HEK293 (cell line): ENCODE results near the gene SAMD5.

Experiments used
- CTCF ChIP-seq: fragments of 450-650 bp; formaldehyde crosslinking; IDR thresholded peaks from 2 replicates; pipeline ENCODE4 v1.5.1; 2016; ENCODE audit warnings: missing biosample characterization, missing genetic modification characterization
- HOXA7 ChIP-seq: sonication (generic); formaldehyde crosslinking; IDR thresholded peaks from 2 replicates; pipeline ENCODE4 v1.8.1; 2022; ENCODE audit warnings: missing genetic modification reagents, borderline replicate concordance
- KLF9 ChIP-seq: fragments of 450-650 bp; formaldehyde crosslinking; IDR thresholded peaks from 2 replicates; pipeline ENCODE4 v1.5.1; 2016; ENCODE audit warnings: missing biosample characterization, missing genetic modification characterization, low read depth
- SP2 ChIP-seq: fragments of 450-650 bp; formaldehyde crosslinking; IDR thresholded peaks from 2 replicates; pipeline ENCODE4 v1.5.1; 2016; ENCODE audit warnings: missing biosample characterization, missing genetic modification characterization
- WT1 ChIP-seq: fragments of 450-650 bp; formaldehyde crosslinking; IDR thresholded peaks from 2 replicates; pipeline ENCODE4 v1.5.1; 2016; ENCODE audit warnings: missing biosample characterization, missing genetic modification characterization
- ZBTB44 ChIP-seq: fragments of 450-650 bp; IDR thresholded peaks from 2 replicates; pipeline ENCODE4 v1.5.1; 2018; ENCODE audit warnings: missing biosample characterization, mild to moderate bottlenecking, missing genetic modification characterization
- ZNF10 ChIP-seq: fragments of 450-650 bp; formaldehyde crosslinking; IDR thresholded peaks from 2 replicates; pipeline ENCODE4 v1.5.1; 2017; ENCODE audit warnings: missing biosample characterization, missing genetic modification characterization
- ZNF202 ChIP-seq: fragments of 450-650 bp; formaldehyde crosslinking; IDR thresholded peaks from 2 replicates; pipeline ENCODE4 v1.5.1; 2016; ENCODE audit warnings: missing biosample characterization, missing genetic modification characterization, borderline replicate concordance
- ZNF292 ChIP-seq: fragments of 450-650 bp; formaldehyde crosslinking; IDR thresholded peaks from 2 replicates; pipeline ENCODE4 v1.5.1; 2016; ENCODE audit warnings: low read depth, missing biosample characterization, missing genetic modification characterization, borderline replicate concordance
- ZNF501 ChIP-seq: fragments of 450-650 bp; formaldehyde crosslinking; IDR thresholded peaks from 2 replicates; pipeline ENCODE4 v1.5.1; 2016; ENCODE audit warnings: missing biosample characterization, missing genetic modification characterization
- ZNF529 ChIP-seq: fragments of 450-650 bp; formaldehyde crosslinking; IDR thresholded peaks from 2 replicates; pipeline ENCODE4 v1.5.1; 2017; ENCODE audit warnings: missing genetic modification characterization, missing biosample characterization; ENCODE audit not compliant: insufficient replicate concordance
- ZNF626 ChIP-seq: fragments of 450-650 bp; sonication (Bioruptor Pico); formaldehyde crosslinking; IDR thresholded peaks from 2 replicates; pipeline ENCODE4 v1.5.1; 2018; ENCODE audit warnings: missing biosample characterization, missing genetic modification characterization, inconsistent platforms
- TF ChIP-seq, protein P1 (sequence below): fragments of 450-650 bp; formaldehyde crosslinking; conservative IDR thresholded peaks from 2 replicates; pipeline ENCODE4 v1.5.1; 2016; ENCODE audit warnings: low read depth, missing biosample characterization, missing genetic modification characterization
- TF ChIP-seq, protein P2 (sequence below): fragments of 450-650 bp; formaldehyde crosslinking; IDR thresholded peaks from 2 replicates; pipeline ENCODE4 v1.5.1; 2017; ENCODE audit warnings: missing biosample characterization, missing genetic modification characterization

DNA sequence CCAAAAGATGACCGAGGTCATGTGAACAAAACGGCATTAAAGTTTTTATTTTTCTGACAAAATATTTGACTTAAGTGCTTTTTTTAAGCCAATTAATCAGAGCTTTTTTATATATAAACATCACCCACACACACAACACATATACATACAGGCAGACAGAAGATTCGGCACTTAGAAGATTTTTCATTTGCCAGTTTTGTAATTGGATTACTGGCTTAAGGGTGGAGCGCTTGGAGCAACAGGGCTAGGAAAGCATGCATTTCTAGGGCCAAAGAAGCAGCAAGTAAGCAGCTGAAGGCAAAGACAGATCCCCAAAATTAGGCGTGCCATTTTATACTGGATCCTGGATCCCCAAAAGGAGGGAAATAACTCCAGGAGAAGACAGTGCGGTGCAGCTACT lies 30.3 kb downstream of the SAMD5 start:
- TF ChIP-seq CTCF (tag by site-specific recombination), result no peak
- TF ChIP-seq ZNF292 (tag by site-specific recombination), result no peak
- no peak for TF ChIP-seq ZNF501
- TF ChIP-seq, protein P1, sequence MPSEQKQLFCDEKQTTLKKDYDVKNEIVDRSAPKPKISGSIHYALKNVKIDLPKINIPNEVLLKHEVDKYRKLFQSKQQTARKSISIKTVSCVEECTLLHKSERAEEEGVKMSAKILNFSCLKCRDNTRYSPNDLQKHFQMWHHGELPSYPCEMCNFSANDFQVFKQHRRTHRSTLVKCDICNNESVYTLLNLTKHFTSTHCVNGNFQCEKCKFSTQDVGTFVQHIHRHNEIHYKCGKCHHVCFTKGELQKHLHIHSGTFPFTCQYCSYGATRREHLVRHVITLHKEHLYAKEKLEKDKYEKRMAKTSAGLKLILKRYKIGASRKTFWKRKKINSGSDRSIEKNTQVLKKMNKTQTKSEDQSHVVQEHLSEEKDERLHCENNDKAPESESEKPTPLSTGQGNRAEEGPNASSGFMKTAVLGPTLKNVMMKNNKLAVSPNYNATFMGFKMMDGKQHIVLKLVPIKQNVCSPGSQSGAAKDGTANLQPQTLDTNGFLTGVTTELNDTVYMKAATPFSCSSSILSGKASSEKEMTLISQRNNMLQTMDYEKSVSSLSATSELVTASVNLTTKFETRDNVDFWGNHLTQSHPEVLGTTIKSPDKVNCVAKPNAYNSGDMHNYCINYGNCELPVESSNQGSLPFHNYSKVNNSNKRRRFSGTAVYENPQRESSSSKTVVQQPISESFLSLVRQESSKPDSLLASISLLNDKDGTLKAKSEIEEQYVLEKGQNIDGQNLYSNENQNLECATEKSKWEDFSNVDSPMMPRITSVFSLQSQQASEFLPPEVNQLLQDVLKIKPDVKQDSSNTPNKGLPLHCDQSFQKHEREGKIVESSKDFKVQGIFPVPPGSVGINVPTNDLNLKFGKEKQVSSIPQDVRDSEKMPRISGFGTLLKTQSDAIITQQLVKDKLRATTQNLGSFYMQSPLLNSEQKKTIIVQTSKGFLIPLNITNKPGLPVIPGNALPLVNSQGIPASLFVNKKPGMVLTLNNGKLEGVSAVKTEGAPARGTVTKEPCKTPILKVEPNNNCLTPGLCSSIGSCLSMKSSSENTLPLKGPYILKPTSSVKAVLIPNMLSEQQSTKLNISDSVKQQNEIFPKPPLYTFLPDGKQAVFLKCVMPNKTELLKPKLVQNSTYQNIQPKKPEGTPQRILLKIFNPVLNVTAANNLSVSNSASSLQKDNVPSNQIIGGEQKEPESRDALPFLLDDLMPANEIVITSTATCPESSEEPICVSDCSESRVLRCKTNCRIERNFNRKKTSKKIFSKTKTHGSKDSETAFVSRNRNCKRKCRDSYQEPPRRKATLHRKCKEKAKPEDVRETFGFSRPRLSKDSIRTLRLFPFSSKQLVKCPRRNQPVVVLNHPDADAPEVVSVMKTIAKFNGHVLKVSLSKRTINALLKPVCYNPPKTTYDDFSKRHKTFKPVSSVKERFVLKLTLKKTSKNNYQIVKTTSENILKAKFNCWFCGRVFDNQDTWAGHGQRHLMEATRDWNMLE (tag by site-specific recombination), result no peak
- no peak for TF ChIP-seq ZNF626 (tag by site-specific recombination)
- no peak for TF ChIP-seq ZNF202
- TF ChIP-seq HOXA7 (CRISPR knock-in tag), result no peak
- TF ChIP-seq SP2 (tag by site-specific recombination), result no peak
- no peak for TF ChIP-seq KLF9 (tag by site-specific recombination)
- no peak for TF ChIP-seq ZNF10 (tag by site-specific recombination)
- TF ChIP-seq ZNF529 (tag by site-specific recombination), result no peak
- no peak for TF ChIP-seq WT1 (tag by site-specific recombination)
- no peak for TF ChIP-seq ZBTB44 (tag by site-specific recombination)
- TF ChIP-seq, protein P2, sequence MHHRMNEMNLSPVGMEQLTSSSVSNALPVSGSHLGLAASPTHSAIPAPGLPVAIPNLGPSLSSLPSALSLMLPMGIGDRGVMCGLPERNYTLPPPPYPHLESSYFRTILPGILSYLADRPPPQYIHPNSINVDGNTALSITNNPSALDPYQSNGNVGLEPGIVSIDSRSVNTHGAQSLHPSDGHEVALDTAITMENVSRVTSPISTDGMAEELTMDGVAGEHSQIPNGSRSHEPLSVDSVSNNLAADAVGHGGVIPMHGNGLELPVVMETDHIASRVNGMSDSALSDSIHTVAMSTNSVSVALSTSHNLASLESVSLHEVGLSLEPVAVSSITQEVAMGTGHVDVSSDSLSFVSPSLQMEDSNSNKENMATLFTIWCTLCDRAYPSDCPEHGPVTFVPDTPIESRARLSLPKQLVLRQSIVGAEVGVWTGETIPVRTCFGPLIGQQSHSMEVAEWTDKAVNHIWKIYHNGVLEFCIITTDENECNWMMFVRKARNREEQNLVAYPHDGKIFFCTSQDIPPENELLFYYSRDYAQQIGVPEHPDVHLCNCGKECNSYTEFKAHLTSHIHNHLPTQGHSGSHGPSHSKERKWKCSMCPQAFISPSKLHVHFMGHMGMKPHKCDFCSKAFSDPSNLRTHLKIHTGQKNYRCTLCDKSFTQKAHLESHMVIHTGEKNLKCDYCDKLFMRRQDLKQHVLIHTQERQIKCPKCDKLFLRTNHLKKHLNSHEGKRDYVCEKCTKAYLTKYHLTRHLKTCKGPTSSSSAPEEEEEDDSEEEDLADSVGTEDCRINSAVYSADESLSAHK (tag by site-specific recombination), result no peak
